GM19193 (cell line): ENCODE results near the gene ZNF91.

Experiments
- POLR2A ChIP-seq: IDR thresholded peaks from 4 replicates; pipeline ENCODE4 v1.6.1; 2011; ENCODE audit not compliant: insufficient read depth, insufficient read length; ENCODE audit errors: extremely low read depth

The ZNF91 gene

DNA sequence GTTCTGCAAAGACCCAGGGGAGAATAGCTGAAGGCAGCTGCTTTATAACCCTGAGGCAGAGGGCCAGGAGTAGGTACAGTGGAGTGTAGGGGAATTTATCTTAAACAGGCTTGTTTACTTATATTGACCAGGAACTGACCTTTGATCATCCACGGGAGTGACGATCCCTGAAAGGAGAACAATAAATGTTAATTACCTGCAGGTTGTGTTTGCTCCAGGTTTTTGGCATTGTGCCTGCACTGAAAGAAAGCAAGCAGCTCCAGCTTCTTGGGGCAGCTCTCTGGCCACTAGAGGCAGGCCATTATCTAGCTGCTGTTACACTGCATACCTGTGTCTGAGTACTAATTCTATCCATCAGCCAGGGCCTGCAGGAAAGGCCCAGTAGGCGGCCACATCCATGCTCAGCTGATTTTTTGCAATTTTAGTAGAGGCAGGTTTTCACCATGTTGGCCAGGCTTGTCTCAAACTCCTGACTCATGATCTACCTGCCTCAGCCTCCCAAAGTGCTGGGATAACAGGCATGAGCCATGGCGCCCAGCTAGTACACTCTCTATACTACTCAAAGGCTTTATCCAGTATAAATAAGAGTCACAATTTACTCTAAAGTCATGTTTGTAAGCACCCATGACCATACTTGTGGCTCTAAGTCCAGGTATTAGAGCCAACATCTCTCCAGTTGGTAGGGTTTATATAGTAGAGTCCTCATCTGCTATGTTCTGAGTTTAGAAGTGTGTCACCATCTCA is 8.5 kb upstream of the ZNF91 start:
- TF ChIP-seq POLR2A: no peak

- TF ChIP-seq POLR2A: no peak
These were observed 7.8 kb upstream of the ZNF91 start for GRCh38 chr19:23403052-23403451.

- TF ChIP-seq POLR2A: no peak
These were observed 7.1 kb upstream of the ZNF91 start for GRCh38 chr19:23402388-23402787.

DNA sequence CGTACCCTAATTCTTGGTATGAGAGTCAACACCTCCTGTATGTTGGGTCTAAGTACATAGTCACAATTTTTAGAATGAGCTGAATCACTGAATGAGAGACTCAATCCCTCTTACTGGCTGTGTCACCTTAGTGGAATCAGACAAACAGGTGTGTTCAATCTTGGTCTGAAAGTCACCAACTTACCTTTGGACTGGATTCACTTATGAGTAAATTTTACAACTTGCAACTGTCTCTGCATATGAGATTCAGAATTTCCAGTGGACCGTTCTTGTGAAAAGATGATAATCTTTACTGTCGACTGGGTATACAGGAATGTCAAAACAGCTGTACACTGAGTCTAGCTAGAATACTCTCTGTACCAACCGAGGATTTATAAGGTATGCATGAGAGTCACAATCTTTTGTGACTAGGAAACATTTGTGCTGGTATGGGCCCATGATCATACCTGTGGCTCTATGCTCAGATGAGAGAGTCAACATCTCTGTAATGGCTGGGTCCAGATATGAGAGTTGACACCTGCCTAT is 5.9 kb upstream of the ZNF91 start:
- TF ChIP-seq POLR2A: no peak

GRCh38 chr19:23399443-23399842 is 4.2 kb upstream of the ZNF91 start:
- TF ChIP-seq POLR2A: no peak

DNA sequence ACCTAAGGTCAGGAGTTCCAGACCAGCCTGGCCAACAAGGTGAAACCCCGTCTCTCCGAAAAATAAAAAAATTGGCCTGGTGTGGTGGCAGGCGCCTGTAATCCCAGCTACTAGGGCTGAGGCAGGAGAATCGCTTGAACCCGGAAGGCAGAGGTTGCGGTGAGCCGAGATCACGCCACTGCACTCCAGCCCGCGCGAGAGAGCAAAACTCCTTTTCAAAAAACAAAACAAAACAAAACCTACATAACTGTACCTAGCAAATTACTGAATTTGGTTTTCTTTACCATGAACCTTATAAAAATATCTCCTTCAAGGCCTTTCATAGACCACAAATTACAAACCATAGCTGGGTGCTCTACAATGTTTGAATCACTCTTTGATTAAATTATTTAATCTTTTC is 760 bp downstream of the ZNF91 start:
- TF ChIP-seq POLR2A: no peak

DNA sequence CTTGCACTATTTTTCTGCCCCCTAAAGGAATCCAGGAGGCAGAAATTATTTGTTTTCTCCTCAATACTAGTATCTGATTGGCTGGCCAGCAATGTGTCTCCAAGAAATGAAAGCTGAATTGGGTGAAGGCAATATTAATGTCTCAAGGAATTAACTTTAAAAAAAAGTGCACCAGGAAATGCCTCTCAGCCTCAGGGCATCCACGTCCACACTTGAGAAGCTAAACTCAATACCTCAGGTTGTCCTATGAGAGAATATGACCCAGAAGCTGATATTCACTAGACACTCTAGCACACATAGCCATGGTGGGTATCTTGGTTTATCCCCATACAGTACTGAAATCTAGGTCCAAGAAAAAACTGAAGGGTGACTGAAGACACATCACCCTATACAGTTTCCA is 2.1 kb downstream of the ZNF91 start:
- TF ChIP-seq POLR2A: no peak

DNA sequence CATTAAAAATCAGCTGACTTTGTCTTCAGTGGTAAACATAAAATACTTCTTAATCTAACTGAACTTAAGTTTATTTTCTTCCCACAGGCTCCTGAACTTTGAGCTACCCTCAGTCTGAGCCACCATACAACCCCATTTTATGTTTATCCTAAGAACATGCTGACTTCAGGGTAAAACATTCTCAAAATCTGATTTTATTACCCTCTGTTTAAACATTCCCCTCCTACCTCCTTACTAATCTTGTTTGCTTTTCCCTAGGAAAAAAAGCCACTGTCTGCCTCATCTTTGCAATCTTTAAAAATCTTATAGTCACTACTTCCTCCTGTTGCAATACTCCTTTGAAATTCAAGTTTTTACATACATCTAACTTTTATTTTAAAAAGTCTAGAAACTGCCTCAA is 4.0 kb downstream of the ZNF91 start:
- no peak for TF ChIP-seq POLR2A

- TF ChIP-seq POLR2A: no peak
These were observed 9.9 kb downstream of the ZNF91 start for GRCh38 chr19:23385404-23385803.

DNA sequence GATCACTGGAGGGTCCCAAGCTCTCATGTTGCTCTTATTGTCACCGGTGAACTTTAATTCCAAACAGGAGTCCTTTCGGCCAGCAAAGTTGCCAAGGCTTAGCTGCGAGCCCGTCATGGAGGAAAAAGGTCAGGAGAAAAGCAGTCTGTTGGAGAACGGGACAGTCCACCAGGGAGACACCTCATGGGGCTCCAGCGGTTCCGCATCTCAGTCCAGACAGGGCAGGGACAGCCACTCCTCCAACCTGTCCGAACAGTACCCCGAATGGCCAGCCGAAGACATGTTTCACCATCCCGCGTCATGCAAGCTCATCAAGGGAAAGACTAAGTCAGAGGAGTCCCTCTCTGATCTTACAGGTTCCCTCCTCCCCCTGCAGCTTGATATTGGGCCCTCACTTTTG is 10.4 kb downstream of the ZNF91 start:
- no peak for TF ChIP-seq POLR2A

- no peak for TF ChIP-seq POLR2A
These were observed 11.1 kb downstream of the ZNF91 start for GRCh38 chr19:23384166-23384565.

DNA sequence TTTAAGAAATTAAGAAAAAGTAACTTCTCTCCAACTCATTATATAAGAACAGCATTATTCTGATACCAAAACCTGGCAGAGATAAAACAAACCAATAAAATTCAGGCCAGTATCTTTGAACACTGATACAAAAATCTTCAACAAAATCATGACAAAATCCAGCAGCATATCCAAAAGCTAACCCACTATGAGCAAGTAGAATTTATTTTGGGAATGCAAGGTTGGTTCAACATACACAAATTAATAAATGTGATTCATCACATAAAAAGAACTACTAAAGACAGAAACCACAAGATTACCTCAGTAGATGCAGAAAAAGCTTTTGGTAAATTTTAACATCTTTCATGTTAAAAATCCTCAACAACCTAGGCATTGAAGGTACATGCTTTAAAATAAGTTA is 12.3 kb downstream of the ZNF91 start:
- TF ChIP-seq POLR2A: no peak

DNA sequence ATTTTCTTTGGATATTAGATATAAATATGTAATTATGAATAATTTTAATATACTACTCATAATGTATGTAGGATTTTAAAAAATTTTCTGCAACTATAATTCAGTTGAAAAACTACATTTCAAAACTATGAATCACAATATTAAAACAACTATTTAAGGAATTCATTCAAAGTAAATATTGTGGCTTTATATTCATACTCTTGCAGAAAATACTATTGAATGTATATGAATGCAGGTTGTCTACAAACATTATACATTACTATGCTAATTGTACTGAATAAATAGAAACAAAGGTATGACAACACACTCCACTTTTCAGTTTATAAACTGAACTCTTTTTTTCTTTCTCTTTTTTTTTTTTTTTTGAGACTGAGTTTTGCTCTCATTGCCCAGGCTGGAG is 14.2 kb downstream of the ZNF91 start:
- no peak for TF ChIP-seq POLR2A

- no peak for TF ChIP-seq POLR2A
These were observed 16.3 kb downstream of the ZNF91 start for GRCh38 chr19:23378948-23379347.

- TF ChIP-seq POLR2A: no peak
These were observed 18.0 kb downstream of the ZNF91 start for GRCh38 chr19:23377276-23377675.

- no peak for TF ChIP-seq POLR2A
These were observed 28.8 kb downstream of the ZNF91 start for GRCh38 chr19:23366437-23366836.

- TF ChIP-seq POLR2A: no peak
These were observed 30.0 kb downstream of the ZNF91 start for GRCh38 chr19:23365222-23365621.

DNA sequence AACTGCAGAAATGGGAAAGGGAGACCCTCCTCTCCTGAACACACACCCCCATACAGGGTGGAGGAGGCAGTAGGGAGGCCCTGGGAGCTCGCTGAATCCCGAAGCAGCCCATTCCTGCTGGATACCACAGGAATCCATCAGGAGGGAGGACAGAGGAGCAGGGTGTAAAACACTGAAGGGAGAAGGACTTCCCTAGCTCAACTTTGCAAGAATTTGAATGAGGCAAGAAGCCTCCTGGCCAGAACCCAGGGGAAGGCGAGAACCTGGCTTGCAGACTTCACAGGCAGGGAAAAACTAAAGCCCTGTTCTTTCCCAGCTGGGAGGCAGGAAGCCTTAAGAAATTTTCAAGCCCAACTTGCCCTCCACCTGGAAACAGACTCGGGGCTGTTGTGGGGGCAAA is 43.5 kb downstream of the ZNF91 start:
- no peak for TF ChIP-seq POLR2A

DNA sequence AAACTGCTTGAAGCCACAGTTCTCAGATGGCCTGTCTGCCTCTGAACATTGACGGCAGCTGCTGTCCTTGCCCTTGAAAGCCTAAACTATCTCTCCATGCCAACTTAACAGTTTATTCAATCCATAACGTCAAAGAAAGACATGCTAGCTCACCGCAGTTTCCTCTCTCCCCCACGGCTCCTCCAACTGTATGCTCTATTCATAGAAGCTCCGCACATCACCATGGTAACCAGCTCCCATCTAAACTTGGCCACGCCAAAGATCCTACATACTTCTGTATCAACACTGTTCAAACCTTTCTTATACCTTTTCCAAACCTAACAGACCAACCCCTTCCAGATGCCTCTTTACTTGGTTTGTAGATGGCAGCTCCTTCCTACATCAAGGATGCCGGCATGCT is 48.6 kb downstream of the ZNF91 start:
- TF ChIP-seq POLR2A: no peak
